H1 (cell line): ENCODE measurements around the gene SH3RF3. TPM values are rescaled to one million over a fixed set of nuclear protein-coding genes. Genes with fewer than 3 reads are reported as not detected.

Experiments
- CTCF ChIA-PET: fragments of 300-600 bp; sonication (Branson Sonifier 250); formaldehyde crosslinking; loops from one replicate; lab custom pipeline; 2021; ENCODE audit not compliant: partially characterized antibody; lab: Charles Lee
- POLR2A ChIA-PET: fragments of 300-600 bp; sonication (Branson Sonifier 250); formaldehyde crosslinking; loops from one replicate; lab custom pipeline; 2021; ENCODE audit warnings: inconsistent platforms; ENCODE audit not compliant: partially characterized antibody; lab: Charles Lee
- DNase-seq, 2 experiments: peaks; one replicate each; pipeline versions ENCODE4 v3.0.0 to v3.0.0-alpha.2; 2010 to 2022; ENCODE audit warnings: low spot score in 2 of 2, low read depth in 1 of 2, mixed read lengths in 1 of 2
- FAIRE-seq: peaks from 2 replicates; lab custom pipeline; 2011; peaks lifted over from hg19 to GRCh38; lab: Jason Lieb, UNC
- H2AFZ ChIP-seq: 2 replicates; pipeline ENCODE4 v1.8.1; 2012; ENCODE audit warnings: low read length, inconsistent platforms
- H2AK5ac ChIP-seq: 2 replicates; pipeline ENCODE4 v1.6.1; 2013; ENCODE audit warnings: low read depth, low read length
- H2BK120ac ChIP-seq: replicated peaks from 2 replicates; pipeline ENCODE3; 2013; ENCODE audit warnings: low read depth, low read length, inconsistent platforms
- H2BK12ac ChIP-seq: 2 replicates; pipeline ENCODE4 v1.6.1; 2013; ENCODE audit warnings: low read depth, low read length
- H2BK15ac ChIP-seq: 2 replicates; pipeline ENCODE4 v1.6.1; 2013; ENCODE audit warnings: low read length
- H2BK20ac ChIP-seq: 2 replicates; pipeline ENCODE4 v1.6.1; 2013; ENCODE audit warnings: low read length
- H2BK5ac ChIP-seq: 2 replicates; pipeline ENCODE4 v1.6.1; 2013; ENCODE audit warnings: low read depth, low read length
- H3K14ac ChIP-seq: 2 replicates; pipeline ENCODE4 v1.6.1; 2013; ENCODE audit warnings: inconsistent platforms; ENCODE audit not compliant: insufficient read length
- H3K18ac ChIP-seq: 2 replicates; pipeline ENCODE4 v1.6.1; 2013; ENCODE audit warnings: low read length; ENCODE audit errors: extremely low read depth
- H3K23ac ChIP-seq: 2 replicates; pipeline ENCODE4 v1.6.1; 2013; ENCODE audit warnings: inconsistent platforms; ENCODE audit not compliant: insufficient read length
- H3K23me2 ChIP-seq: 2 replicates; pipeline ENCODE4 v1.6.1; 2013; ENCODE audit warnings: low read depth, low read length
- H3K27ac ChIP-seq: 2 replicates; pipeline ENCODE4 v1.6.1; 2011; ENCODE audit warnings: low read depth, low read length, inconsistent platforms
- H3K27me3 ChIP-seq, 4 experiments: replicated peaks in 1 of 4; 1 replicate in 1 of 4; 2 replicates in 3 of 4; pipeline versions ENCODE4 v1.6.1 to v1.8.1; 2011 to 2013; ENCODE audit warnings: low read length in 3 of 4, mild to moderate bottlenecking in 3 of 4, inconsistent platforms in 2 of 4, mixed read lengths in 2 of 4, moderate library complexity in 1 of 4; ENCODE audit not compliant: control insufficient read depth in 3 of 4, insufficient read depth in 3 of 4; ENCODE audit errors: extremely low read depth in 1 of 4
- H3K36me3 ChIP-seq, 4 experiments: 2 replicates each; pipeline versions ENCODE4 v1.6.1 to v1.8.1; 2011 to 2013; ENCODE audit warnings: mild to moderate bottlenecking in 4 of 4, low read length in 3 of 4, moderate library complexity in 2 of 4, control low read depth in 1 of 4, inconsistent platforms in 1 of 4; ENCODE audit not compliant: insufficient read depth in 4 of 4, control insufficient read depth in 2 of 4
- H3K4ac ChIP-seq: replicated peaks from 2 replicates; pipeline ENCODE3; 2013; ENCODE audit warnings: low read length, low read depth, mixed read lengths, inconsistent platforms; ENCODE audit not compliant: insufficient read length
- H3K4me1 ChIP-seq, 4 experiments: replicated peaks in 1 of 4; 1 replicate in 1 of 4; 2 replicates in 3 of 4; pipeline versions ENCODE4 v1.6.1 to v1.8.1; 2011 to 2013; ENCODE audit warnings: low read length in 3 of 4, inconsistent platforms in 2 of 4, mixed read lengths in 1 of 4; ENCODE audit not compliant: insufficient read depth in 4 of 4, control insufficient read depth in 3 of 4
- H3K4me2 ChIP-seq, 2 experiments: 2 replicates each; pipeline versions ENCODE4 v1.6.1 to v1.8.1; 2011 to 2013; ENCODE audit warnings: low read depth in 2 of 2, low read length in 2 of 2, control low read depth in 1 of 2, inconsistent platforms in 1 of 2, mild to moderate bottlenecking in 1 of 2; ENCODE audit not compliant: insufficient read depth in 1 of 2
- H3K4me3 ChIP-seq, 4 experiments: fragments of 200-600, 300-600 bp in 1 of 4; sonication (generic), shearing (Covaris generic), sonication (Bioruptor Twin) in 1 of 4; 2 replicates each; pipeline versions ENCODE4 v1.5.1 to v1.8.1; 2011 to 2016; ENCODE audit warnings: low read length in 4 of 4, low read depth in 3 of 4, control low read depth in 2 of 4, inconsistent platforms in 2 of 4, mild to moderate bottlenecking in 2 of 4, mixed read lengths in 1 of 4, moderate library complexity in 1 of 4; ENCODE audit not compliant: insufficient read depth in 2 of 4; ENCODE audit errors: extremely low read depth in 1 of 4
- H3K56ac ChIP-seq: replicated peaks from 2 replicates; pipeline ENCODE3; 2013; ENCODE audit warnings: low read depth, mild to moderate bottlenecking, mixed read lengths, low read length, inconsistent platforms; ENCODE audit not compliant: insufficient read length
- H3K79me1 ChIP-seq: 2 replicates; pipeline ENCODE4 v1.6.1; 2013; ENCODE audit warnings: low read depth, low read length, control low read depth
- H3K79me2 ChIP-seq, 2 experiments: 2 replicates each; pipeline versions ENCODE4 v1.6.1 to v1.8.1; 2012 to 2013; ENCODE audit warnings: low read length in 2 of 2, mild to moderate bottlenecking in 2 of 2, inconsistent platforms in 1 of 2; ENCODE audit not compliant: insufficient read depth in 2 of 2, control insufficient read depth in 1 of 2
- H3K9ac ChIP-seq, 4 experiments: replicated peaks in 1 of 4; 1 replicate in 1 of 4; 2 replicates in 3 of 4; pipeline versions ENCODE4 v1.6.1 to v1.8.1; 2011 to 2013; ENCODE audit warnings: low read depth in 3 of 4, low read length in 3 of 4, control low read depth in 2 of 4, mild to moderate bottlenecking in 2 of 4, moderate library complexity in 2 of 4, inconsistent platforms in 1 of 4; ENCODE audit errors: extremely low read depth in 1 of 4
- H3K9me3 ChIP-seq, 2 experiments: 2 replicates each; pipeline versions ENCODE4 v1.6.1 to v1.8.1; 2012 to 2013; ENCODE audit warnings: mild to moderate bottlenecking in 2 of 2, moderate library complexity in 2 of 2, control low read depth in 1 of 2, inconsistent platforms in 1 of 2, low read depth in 1 of 2, low read length in 1 of 2, mixed read lengths in 1 of 2; ENCODE audit not compliant: insufficient read depth in 2 of 2
- H4K20me1 ChIP-seq, 2 experiments: replicated peaks in 1 of 2; 2 replicates each; pipeline versions ENCODE3 to v1.8.1; 2011 to 2013; ENCODE audit warnings: inconsistent platforms in 2 of 2, low read length in 2 of 2, mild to moderate bottlenecking in 1 of 2; ENCODE audit not compliant: insufficient read depth in 2 of 2, control insufficient read depth in 1 of 2
- H4K5ac ChIP-seq: 2 replicates; pipeline ENCODE4 v1.6.1; 2013; ENCODE audit warnings: low read length, low read depth, mixed read lengths, inconsistent platforms; ENCODE audit not compliant: insufficient read length
- H4K8ac ChIP-seq: 2 replicates; pipeline ENCODE4 v1.8.0; 2013; ENCODE audit warnings: mild to moderate bottlenecking, moderate library complexity, low read length, inconsistent platforms; ENCODE audit not compliant: insufficient read depth; ENCODE audit errors: extremely low read depth
- H4K91ac ChIP-seq: replicated peaks from 2 replicates; pipeline ENCODE3; 2013; ENCODE audit warnings: low read length, mixed read lengths, inconsistent platforms; ENCODE audit not compliant: insufficient read length
- CEBPB ChIP-seq: IDR thresholded peaks from 2 replicates; pipeline ENCODE4 v1.6.1; 2012; ENCODE audit warnings: low read depth, low read length
- EGR1 ChIP-seq: IDR thresholded peaks from 2 replicates; pipeline ENCODE4 v1.6.1; 2011; ENCODE audit warnings: low read depth, low read length, borderline replicate concordance
- JUN ChIP-seq: IDR thresholded peaks from 2 replicates; pipeline ENCODE4 v1.6.1; 2011; ENCODE audit warnings: low read depth, mild to moderate bottlenecking, improper control_type of control experiment, low read length
- JUND ChIP-seq: IDR thresholded peaks from 2 replicates; pipeline ENCODE4 v1.6.1; 2011; ENCODE audit warnings: mild to moderate bottlenecking, improper control_type of control experiment, low read length
- SAP30 ChIP-seq: fragments of 300-600 bp; sonication (generic); IDR thresholded peaks from 2 replicates; pipeline ENCODE4 v1.7.1; 2012; ENCODE audit warnings: low read length, moderate library complexity, mild to moderate bottlenecking, inconsistent platforms; ENCODE audit not compliant: insufficient read depth, insufficient replicate concordance
- SIX5 ChIP-seq: IDR thresholded peaks from 2 replicates; pipeline ENCODE4 v1.6.1; 2011; ENCODE audit warnings: mild to moderate bottlenecking, low read depth, low read length
- SP4 ChIP-seq: IDR thresholded peaks from 2 replicates; pipeline ENCODE4 v1.6.1; 2012; ENCODE audit warnings: low read length, inconsistent platforms
- WGBS, 2 experiments: shearing (Covaris generic) in 1 of 2; methylation state at CpG; one replicate each; pipeline versions ENCODE4 v1.1.6 to v1.1.7; 2013 to 2015; ENCODE audit warnings: low lambda C conversion rate in 2 of 2, mixed read lengths in 2 of 2, inconsistent platforms in 1 of 2, low coverage in 1 of 2, missing lambda C conversion rate in 1 of 2; ENCODE audit not compliant: insufficient replicate concordance in 2 of 2, insufficient coverage in 1 of 2, insufficient read length in 1 of 2; ENCODE audit errors: extremely low coverage in 1 of 2, missing lambda C conversion rate in 1 of 2; 5-methylcytosine and 5-hydroxymethylcytosine counted together
- polyA plus RNA-seq, 7 experiments: library from polyadenylated mRNA; depleted of rRNA in 3 of 7; stranded (reverse) in 5 of 7; unstranded in 2 of 7; fragments of >200 nt in 5 of 7; fragments of 200-250 nt in 2 of 7; gene quantifications; 1 replicate in 5 of 7; 2 replicates in 1 of 7; 4 replicates in 1 of 7; pipeline versions ENCODE4 v1.2.1 to v1.2.3, GENCODE V29; 2011 to 2013; ENCODE audit warnings: missing spikeins in 2 of 7, mixed read lengths in 2 of 7
- total RNA-seq: library from RNA; stranded (reverse); fragmentation: NEBNext Ultra II Directional; extraction: Animal tissue kit (Norgen Biotek cat#: 25700); gene quantifications from 2 replicates; pipeline ENCODE4 v1.2.1, GENCODE V29; 2021

Gene SH3RF3
- total and polyA plus RNA-seq, 2 of the 8 experiments (the other 6 are each of a cell fraction or from before 2014, with no cell fraction given) = 0.11 to 0.65 TPM

DNA sequence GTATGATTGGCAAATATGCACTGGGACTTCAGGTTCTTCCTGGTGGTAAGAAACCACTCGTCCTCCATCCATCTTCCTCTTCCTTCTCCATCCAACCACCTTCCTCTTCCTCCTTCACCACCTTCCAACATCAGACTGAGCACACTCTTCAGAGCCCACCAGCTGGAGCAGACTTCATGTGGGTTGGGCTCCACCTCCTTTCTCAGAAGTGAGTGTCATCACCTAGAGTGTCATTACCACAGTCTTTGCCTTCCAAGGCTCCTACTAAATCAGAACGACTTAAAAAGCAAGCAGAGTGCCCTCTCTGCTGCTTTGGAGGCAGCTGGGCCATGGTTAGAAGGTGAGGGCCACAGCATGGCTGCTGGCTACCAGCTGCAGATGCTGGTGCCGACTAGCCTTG, 171.6 kb downstream of the SH3RF3 start:
- Histone ChIP-seq H2AFZ (no peak overlapping the region), H3K36me3 (no peaks in the 10 kb centered on the region), H4K91ac (no peak overlapping the region), H4K20me1 (no peaks in the 10 kb centered on the region), H2BK120ac (no peak overlapping the region), H3K27ac (no peak overlapping the region), H3K4me3 (no peak overlapping the region), H2BK20ac (no peak overlapping the region), H3K9me3 (no peaks in the 10 kb centered on the region), H3K27me3 (no peaks in the 10 kb centered on the region), H3K79me2 (no peaks in the 10 kb centered on the region), H2AK5ac (no peak overlapping the region), H3K9ac (no peak overlapping the region), H3K4me2 (no peak overlapping the region), H2BK12ac (no peak overlapping the region), H3K23ac (no peak overlapping the region), H3K23me2 (no peaks in the 10 kb centered on the region), H2BK15ac (no peak overlapping the region), H3K4ac (no peak overlapping the region), H3K79me1 (no peaks in the 10 kb centered on the region), H4K5ac (no peak overlapping the region), H3K4me1 (peaks cover 0 to 2% (median 0%) of the 10 kb centered on the region in 4 experiments; a peak in 1 of 7 replicates), H3K56ac (no peak overlapping the region), H2BK5ac (no peak overlapping the region), H4K8ac (no peak overlapping the region), H3K14ac (no peak overlapping the region), H3K18ac (no peak overlapping the region)
- ChIA-PET POLR2A (no interaction called here), CTCF (interaction anchor here (0.8 kb wide), 1 partner anchor 39 kb away, joined by 3 read pairs; no protein-coding TSS in a partner anchor)
- WGBS, 2 experiments = 82% methylated on average over 3 of the region's 3 CpGs; no CpG with 5 or more reads in 1 of the 2 experiments
- FAIRE-seq (no peak), DNase-seq (no peak)
- TF ChIP-seq JUN = no peak
- TF ChIP-seq JUND = no peak
- no peak for TF ChIP-seq SAP30
- TF ChIP-seq SIX5 = no peak
- TF ChIP-seq SP4 = no peak
- no peak for TF ChIP-seq EGR1
- no peak for TF ChIP-seq CEBPB
